Measurements from ENCODE around the gene ARHGAP23.
"Not testable (repeated sequence)": the region's sequence is repeated elsewhere in the genome, so short reads cannot be mapped to it uniquely, and the experiment has no call there.

The ARHGAP23 gene

DNA sequence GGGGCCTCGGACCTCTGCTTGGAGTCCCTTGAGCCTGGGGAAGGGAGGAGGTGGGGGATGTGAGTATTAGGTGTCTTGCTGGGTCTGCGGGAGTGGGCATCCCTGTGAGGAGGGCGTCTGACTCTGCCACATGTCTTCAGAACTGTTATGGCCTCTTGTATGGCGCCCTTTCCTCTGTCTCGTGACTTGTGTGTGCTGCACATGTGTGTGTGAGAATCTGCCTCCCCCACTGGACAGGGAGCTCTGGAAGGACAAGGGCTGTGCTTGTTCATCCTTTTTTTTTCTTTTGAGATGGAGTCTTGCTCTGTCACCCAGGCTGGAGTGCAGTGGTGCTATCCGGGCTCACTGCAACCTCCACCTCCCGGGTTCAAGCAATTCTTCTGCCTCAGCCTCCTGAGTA is 33.4 kb downstream of the ARHGAP23 start:
- DNase-seq (ENCODE audit: low spot score): no peak

DNA sequence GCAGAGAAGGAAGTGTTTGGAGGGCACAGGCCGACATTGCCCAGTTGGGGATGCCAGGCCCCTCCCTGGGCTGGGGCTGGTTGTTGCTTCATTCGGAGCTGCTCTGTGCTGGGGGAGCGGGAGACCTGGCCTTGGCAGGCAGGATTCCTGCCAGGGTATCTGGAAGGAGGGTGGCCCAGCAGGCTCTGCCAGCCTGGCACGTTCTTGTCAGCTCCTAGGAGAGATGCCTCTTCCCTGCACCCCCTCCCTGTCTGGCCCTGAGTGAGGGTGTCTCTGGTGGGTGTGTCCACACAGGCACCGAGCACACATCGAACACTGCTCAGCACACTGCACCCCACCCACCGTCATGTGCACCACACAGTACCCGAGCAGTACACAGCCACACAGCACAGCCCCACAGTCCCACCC is 35.2 kb downstream of the ARHGAP23 start:
- peak; percentile 49 for DNase-seq (ENCODE audit: low spot score)

GRCh38 chr17:38464251-38464722 is 36.0 kb downstream of the ARHGAP23 start:
- DNase-seq (ENCODE audit: low spot score): peak; percentile 80

DNA sequence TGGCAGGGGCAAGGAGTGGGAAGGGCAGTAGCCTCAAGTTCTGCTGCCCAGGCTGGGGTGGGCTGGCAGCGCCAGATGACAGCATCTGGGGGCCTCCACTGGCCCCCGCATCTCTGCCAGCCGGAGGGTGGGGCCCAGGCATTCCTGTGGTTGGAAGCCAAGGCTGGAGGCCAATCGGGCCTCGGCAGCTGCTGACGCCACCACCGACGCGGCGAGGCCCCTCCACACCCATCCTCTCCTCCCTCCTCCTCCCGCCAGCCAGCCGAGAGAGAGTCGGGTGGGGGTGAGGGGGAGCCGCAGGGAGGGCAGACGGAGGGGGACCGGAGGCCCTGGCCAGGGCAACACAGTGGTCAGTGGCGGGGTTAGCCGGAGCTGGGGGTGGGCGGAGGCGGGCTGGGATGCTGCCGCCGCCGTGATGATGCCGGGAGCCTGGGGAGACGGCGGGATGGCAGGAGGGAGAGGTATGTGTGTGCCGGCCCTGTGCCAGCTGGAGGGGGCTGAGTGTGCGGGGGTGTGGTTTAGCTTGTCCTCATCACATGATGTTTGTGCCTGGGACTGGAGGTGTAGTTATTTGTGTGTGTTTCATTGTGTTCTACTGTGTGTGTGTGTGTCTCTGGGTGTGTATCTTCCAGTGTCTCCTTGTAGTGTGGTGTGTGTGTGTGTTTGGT is 36.6 kb downstream of the ARHGAP23 start:
- peak; percentile 78 for DNase-seq (ENCODE audit: low spot score)

DNA sequence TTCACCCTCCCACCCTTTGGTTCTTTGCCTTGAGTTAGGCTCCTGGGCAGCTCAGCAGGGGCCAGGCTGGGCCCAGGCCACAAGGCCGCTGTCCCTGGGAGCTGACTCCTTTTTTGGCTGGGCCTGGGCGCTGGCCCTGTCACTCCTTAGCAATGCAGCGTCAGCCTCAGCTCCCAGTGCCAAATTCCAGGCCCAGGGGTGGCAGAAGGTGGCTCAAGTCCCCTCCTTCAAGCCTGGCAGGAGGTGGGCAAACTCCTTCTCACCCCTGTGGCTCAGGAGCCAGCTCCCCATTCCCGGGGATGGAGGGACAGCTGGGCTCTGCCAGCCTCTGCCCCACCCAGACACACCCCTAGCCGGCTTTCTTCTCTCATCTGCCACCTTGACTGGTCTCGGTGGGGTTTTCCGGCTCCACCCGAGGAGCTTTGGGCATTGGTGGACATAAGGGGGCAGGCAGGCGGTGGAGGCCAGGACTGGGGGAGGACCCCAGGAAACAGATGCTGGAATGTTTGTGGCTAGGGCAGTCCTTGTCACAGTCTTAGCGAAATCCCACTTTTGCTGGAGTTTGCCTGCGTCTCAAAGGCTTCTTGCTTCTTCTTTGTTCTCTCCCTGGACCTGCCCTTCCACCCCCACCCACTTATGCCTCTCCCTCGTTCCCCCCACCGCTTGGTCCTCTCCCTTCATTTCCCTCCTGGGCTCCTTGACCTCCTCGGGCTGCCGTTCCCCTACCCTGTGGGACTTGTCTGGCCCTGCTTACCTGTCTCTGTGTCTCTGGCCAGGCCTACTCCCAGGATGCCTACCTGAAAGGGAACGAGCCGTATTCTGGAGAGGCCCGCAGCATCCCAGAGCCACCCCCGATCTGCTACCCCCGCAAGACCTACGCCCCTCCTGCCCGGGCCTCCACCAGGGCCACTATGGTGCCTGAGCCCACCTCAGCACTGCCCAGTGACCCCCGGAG is 37.4 kb downstream of the ARHGAP23 start:
- peak; percentile 63 for DNase-seq (ENCODE audit: low spot score)

GRCh38 chr17:38466346-38467315 is 38.4 kb downstream of the ARHGAP23 start:
- DNase-seq (ENCODE audit: low spot score): peak; percentile 46

GRCh38 chr17:38467491-38467890 is 39.2 kb downstream of the ARHGAP23 start:
- DNase-seq (ENCODE audit: low spot score): no peak

- no peak for DNase-seq (ENCODE audit: low spot score)
Measured at GRCh38 chr17:38469875-38470274, 41.6 kb downstream of the ARHGAP23 start.

- not testable (repeated sequence) for DNase-seq (ENCODE audit: low spot score)
Measured at GRCh38 chr17:38471253-38471652, 43.0 kb downstream of the ARHGAP23 start.

DNA sequence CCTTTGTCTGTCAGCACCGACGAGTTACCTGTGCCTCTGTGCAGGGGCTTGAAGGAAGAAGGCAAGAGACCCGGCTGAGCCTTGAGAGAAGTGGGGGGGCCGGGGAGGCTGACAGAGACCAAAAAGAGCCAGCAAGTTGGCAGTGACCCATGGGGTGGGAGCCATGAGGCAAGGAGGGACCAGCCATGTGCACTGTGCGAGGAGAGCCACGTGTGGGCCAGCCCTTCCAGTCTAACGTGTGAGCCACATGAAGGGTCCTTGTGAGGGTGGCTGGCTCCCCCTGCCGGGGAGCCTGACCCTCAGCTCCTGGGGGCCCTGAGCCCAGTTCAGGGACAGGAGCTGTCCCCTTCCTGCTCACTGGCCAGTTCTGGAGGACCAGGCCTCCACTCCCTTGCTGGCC is 46.4 kb downstream of the ARHGAP23 start:
- DNase-seq (ENCODE audit: low spot score): peak; percentile 85

DNA sequence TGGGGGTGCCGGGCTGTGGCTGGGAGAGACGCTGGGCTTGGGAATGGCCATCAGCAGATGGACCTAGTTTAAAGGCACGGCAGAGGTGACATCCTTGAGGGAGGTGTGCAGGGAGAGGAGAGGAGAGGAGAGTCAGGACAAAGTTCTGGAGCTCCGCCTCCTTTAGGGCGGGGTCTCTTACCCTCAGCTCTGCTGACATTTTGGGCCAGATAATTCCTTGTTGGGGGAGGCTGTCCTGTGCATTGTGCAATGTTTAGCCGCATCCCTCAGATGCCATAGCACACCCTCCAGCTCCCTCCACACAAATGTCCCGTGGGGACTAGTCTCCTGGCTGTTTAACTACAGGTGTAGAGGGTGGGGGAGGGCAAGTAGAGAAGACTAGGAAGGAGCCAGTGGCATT is 48.3 kb downstream of the ARHGAP23 start:
- no peak for DNase-seq (ENCODE audit: low spot score)

GRCh38 chr17:38477417-38477816 is 49.2 kb downstream of the ARHGAP23 start:
- DNase-seq (ENCODE audit: low spot score): not testable (repeated sequence)

GRCh38 chr17:38477951-38478350 is 49.7 kb downstream of the ARHGAP23 start:
- DNase-seq (ENCODE audit: low spot score): not testable (repeated sequence)

DNA sequence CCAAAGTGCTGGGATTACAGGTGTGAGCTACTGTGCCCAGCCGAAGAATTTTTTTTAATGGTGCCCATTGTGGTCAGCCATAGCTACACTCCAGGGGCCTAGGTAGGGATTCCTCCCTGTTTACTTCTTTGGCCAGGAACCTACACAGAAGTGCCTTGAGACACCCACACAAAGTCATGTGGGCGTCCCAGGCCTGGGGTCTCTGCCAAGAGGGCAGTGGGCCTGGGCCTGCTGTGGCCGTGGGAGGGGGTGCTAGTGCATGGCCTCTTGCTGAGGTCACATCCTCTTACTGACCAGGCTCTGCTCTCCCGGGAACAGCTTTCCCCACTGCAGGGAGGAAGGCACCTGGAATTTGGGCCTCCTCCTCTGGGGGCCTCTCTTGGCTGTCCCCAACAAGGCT is 50.4 kb downstream of the ARHGAP23 start:
- not testable (repeated sequence) for DNase-seq (ENCODE audit: low spot score)

DNA sequence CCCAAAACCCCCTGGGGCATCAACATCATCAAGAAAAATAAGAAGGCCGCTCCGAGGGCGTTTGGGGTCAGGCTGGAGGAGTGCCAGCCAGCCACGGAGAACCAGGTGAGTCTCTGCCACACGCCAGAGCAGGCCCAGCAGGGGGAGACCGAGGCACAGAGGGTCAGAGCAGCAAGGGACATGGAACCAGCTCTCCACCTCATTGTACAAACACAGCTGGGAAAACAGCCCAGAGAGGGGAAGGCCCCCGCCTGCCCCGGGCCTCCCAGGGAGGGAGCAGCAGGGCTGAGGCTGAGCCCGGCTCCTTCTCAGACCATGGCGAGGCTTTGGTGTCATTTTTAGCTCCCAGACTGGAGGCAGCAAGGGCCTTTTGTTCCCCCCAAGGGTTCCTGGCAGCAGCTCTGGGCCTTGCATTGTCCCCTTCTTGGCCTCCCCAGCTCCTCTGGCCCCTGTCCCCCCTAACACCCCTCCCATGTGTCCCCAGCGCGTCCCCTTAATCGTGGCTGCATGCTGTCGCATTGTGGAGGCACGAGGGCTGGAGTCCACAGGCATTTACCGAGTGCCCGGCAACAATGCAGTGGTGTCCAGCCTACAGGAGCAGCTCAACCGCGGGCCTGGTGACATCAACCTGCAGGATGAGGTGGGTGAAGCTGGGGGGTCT is 53.9 kb downstream of the ARHGAP23 start:
- DNase-seq (ENCODE audit: low spot score): not testable (repeated sequence)

DNA sequence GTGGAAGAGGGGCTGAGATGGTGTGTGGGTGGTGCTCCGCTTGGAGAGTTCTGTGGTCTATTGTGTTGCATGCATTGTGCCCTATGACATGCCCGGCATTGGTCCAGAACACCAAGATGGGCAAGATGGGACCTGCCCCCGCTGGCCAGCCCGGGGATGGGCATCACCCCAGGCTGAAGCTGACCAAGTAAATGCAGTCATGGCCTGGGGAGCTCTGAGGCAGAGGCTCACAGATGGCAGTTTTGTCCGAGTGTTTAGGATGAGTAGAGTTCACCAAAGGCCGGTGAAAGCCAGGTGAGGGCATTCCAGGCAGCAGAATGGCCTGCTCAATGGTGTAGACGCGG is 54.4 kb downstream of the ARHGAP23 start:
- not testable (repeated sequence) for DNase-seq (ENCODE audit: low spot score)

DNA sequence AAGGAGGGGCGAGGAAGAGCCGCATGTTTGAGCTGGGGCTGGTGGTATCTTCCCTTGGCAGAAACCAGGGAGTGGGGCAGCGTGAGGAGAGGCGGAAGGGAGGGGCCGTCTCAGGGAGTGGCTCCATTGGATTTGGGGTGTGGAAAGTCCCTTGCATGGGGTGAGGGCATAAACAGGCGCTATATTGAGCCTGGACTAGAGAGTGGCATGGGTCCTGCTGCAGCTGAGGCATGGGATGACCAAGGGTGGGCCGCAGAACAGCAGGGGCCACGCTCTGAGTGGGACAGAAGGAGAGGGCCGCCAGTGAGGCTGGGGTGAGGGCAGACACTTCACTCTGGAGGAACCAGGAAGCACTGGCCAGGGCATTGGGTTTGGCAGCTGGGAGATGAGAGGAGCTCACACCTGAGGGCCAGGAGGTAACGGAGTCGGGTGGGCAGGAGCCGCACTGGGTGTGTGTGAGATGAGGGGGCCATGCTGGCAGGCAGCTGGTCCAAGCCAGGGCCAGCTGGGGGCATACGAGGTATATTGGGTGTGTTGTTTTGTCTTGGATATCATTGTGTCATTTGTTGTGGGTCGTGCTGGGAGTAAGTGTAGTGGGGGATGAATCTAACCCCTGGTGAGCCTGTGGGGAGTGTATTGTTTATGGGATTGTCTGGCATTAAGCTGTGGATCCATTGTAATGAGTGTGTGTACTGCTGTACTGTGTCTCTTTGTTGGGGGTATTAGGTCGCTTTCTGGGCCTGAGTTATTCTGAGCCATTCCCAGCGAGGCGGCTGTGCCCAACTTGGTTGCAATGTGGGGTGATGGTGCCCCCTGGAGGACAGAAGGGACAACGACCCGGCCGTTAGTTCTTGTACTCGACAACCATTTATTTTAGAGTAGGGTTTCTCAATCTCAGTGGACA is 56.2 kb downstream of the ARHGAP23 start:
- DNase-seq (ENCODE audit: low spot score): peak; percentile 80

GRCh38 chr17:38485146-38485468 is 56.8 kb downstream of the ARHGAP23 start:
- no peak for DNase-seq (ENCODE audit: low spot score)

DNA sequence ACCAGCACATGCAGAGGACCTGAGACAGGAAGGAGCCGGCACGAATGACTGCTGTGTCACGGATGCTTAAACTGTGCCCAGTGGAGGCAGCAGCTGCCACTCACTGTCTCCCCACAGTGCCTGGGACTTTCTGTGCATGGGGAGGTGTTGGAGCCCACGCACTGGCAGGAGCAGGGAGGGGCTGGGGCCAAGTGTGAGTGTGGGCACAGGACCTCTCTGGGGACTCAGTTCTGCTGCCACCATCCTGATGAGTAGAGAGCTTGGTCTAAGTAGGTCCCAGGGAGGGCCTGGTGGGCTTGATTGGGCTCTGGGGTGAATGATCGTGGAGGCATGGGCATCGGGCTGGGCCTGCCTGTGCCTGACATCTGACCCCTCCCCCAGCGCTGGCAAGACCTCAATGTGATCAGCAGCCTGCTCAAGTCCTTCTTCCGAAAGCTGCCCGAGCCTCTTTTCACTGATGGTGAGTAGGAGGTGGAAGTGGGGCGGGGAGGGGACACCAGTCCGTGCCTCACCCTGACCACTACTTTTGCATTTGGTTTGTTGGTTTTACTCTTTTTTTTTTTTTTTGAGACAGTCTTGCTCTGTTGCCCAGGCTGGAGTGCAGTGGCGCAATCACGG is 57.5 kb downstream of the ARHGAP23 start:
- DNase-seq (ENCODE audit: low spot score): not testable (repeated sequence)

DNA sequence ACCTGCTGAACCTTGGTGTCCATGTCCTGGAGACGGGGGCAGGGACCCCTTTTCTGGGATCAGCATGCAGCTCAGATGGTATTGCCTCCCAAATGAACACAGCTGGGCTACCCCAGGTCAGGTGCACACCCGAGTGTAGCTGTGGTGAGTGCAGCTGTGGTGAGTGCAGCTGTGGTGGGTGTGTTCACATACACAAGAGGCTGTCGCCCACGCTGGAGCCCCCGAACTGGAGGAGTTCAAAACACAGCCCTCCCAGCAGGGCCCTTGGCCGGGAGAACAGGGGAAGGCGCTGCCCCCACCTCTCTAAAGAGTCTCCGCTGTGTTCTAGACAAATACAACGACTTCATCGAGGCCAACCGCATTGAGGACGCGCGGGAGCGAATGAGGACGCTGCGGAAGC is 61.5 kb downstream of the ARHGAP23 start:
- DNase-seq (ENCODE audit: low spot score): not testable (repeated sequence)

Measured in D341Med (cell line).